HCT116 (cell line): ENCODE results near the gene ATG3.

Experiments used
- ATF3 ChIP-seq: IDR thresholded peaks from 2 replicates; pipeline ENCODE4 v1.6.1; 2012
- CEBPB ChIP-seq: IDR thresholded peaks from 2 replicates; pipeline ENCODE4 v1.6.1; 2012; ENCODE audit warnings: low read depth
- CTCF ChIP-seq, 3 experiments: fragments of 200-600 bp in 1 of 3; sonication (generic) in 1 of 3; IDR thresholded peaks in 2 of 3; conservative IDR thresholded peaks in 1 of 3; 2 replicates each; pipeline ENCODE4 v1.5.1; 2012 to 2017; ENCODE audit warnings: low read depth in 2 of 3, low read length in 2 of 3, antibody characterized with exemption in 1 of 3, borderline replicate concordance in 1 of 3, control low read depth in 1 of 3, mild to moderate bottlenecking in 1 of 3, mixed read lengths in 1 of 3, mixed run types in 1 of 3, moderate library complexity in 1 of 3; ENCODE audit not compliant: insufficient read depth in 1 of 3
- ELF1 ChIP-seq: IDR thresholded peaks from 2 replicates; pipeline ENCODE4 v1.6.1; 2012; ENCODE audit warnings: low read depth, borderline replicate concordance
- EZH2 ChIP-seq: fragments of 200-600 bp; sonication (generic); IDR thresholded peaks from 2 replicates; pipeline ENCODE4 v1.6.1; 2017; ENCODE audit warnings: antibody characterized with exemption, mixed run types
- JUND ChIP-seq: IDR thresholded peaks from 2 replicates; pipeline ENCODE4 v1.6.1; 2012
- MAX ChIP-seq: IDR thresholded peaks from 2 replicates; pipeline ENCODE4 v1.6.1; 2012
- POLR2A ChIP-seq: IDR thresholded peaks from 2 replicates; pipeline ENCODE4 v1.7.0; 2011; ENCODE audit warnings: borderline replicate concordance; ENCODE audit not compliant: insufficient read depth, insufficient read length; ENCODE audit errors: extremely low read depth
- POLR2AphosphoS5 ChIP-seq: IDR thresholded peaks from 2 replicates; pipeline ENCODE4 v1.6.1; 2011; ENCODE audit warnings: mild to moderate bottlenecking, low read depth, low read length, moderate library complexity
- SIN3A ChIP-seq: IDR thresholded peaks from 2 replicates; pipeline ENCODE4 v1.6.1; 2012; ENCODE audit warnings: low read depth
- TCF7L2 ChIP-seq: IDR thresholded peaks from 2 replicates; pipeline ENCODE4 v1.7.0; 2011; ENCODE audit warnings: borderline replicate concordance, inconsistent platforms; ENCODE audit not compliant: insufficient read depth, insufficient read length; ENCODE audit errors: extremely low read depth
- YY1 ChIP-seq: IDR thresholded peaks from 2 replicates; pipeline ENCODE4 v1.6.1; 2011; ENCODE audit warnings: low read length, low read depth, moderate library complexity, mild to moderate bottlenecking; ENCODE audit not compliant: insufficient replicate concordance; ENCODE audit errors: extremely low read depth
- ZFX ChIP-seq: fragments of 450-650 bp; IDR thresholded peaks from 2 replicates; pipeline ENCODE4 v1.6.1; 2017

- no peak for TF ChIP-seq ELF1
- no peak for TF ChIP-seq CTCF (IDR thresholded peaks at IDR 0.05 in 2 of 3, conservative IDR thresholded peaks at IDR 0.05 in 1 of 3; ENCODE audit: borderline replicate concordance in 1 of 3, insufficient read depth in 1 of 3, low read depth in 2 of 3, low read length in 2 of 3)
- TF ChIP-seq CEBPB: no peak
- no peak for TF ChIP-seq ZFX
- TF ChIP-seq POLR2AphosphoS5: no peak
- no peak for TF ChIP-seq EZH2
- no peak for TF ChIP-seq TCF7L2
- no peak for TF ChIP-seq POLR2A
- no peak for TF ChIP-seq MAX
- no peak for TF ChIP-seq SIN3A
- TF ChIP-seq ATF3: no peak
- no peak for TF ChIP-seq YY1
- no peak for TF ChIP-seq JUND
These were observed 7.5 kb upstream of the ATG3 start for GRCh38 chr3:112569265-112569664.
